HepG2 (cell line): Measurements from ENCODE around the gene TXNIP. TPM values are rescaled to one million over a fixed set of nuclear protein-coding genes. Genes with fewer than 3 reads are reported as not detected.

ENCODE experiments used
- ATAC-seq: fragments of 200-7000 bp; cut with Tn5 transposase; 3 replicates; pipeline ENCODE4 v1.9.1; 2020; ENCODE audit warnings: mild to moderate bottlenecking, moderate library complexity
- BruUV-seq: library from RNA; stranded (reverse); fragments of 400-500 nt; replicated peaks from 2 replicates; lab custom pipeline; 2021; lab: Mats Ljungman, UMichigan
- CTCF ChIA-PET: fragments of 300-600 bp; formaldehyde crosslinking; extraction: SDS; loops from one replicate; lab custom pipeline; 2021; ENCODE audit warnings: low total read pairs, inconsistent platforms, low intra/inter-chr PET ratio; lab: Yijun Ruan, JAX
- POLR2A ChIA-PET: fragments of 350-600 bp; sonication (Branson Sonifier 250); formaldehyde crosslinking; loops from one replicate; lab custom pipeline; 2020; ENCODE audit warnings: antibody characterized with exemption, inconsistent platforms; lab: Yijun Ruan, JAX
- DNase-seq: peaks from one replicate; pipeline ENCODE4 v3.0.0-alpha.2; 2015; ENCODE audit warnings: low spot score
- FAIRE-seq: peaks from 3 replicates; lab custom pipeline; 2011; peaks lifted over from hg19 to GRCh38; lab: Jason Lieb, UNC
- H2AFZ ChIP-seq: one replicate; pipeline ENCODE4 v1.6.1; 2011; ENCODE audit warnings: low read length, inconsistent platforms
- H3K27ac ChIP-seq: fragments of 300-600 bp; 3 replicates; pipeline ENCODE4 v1.8.0; 2011; ENCODE audit warnings: mixed run types, mild to moderate bottlenecking, mixed read lengths, low read length, inconsistent platforms; ENCODE audit not compliant: insufficient read depth; ENCODE audit errors: extremely low read length
- H3K27me3 ChIP-seq, 2 experiments: fragments of 200-600 bp in 1 of 2; 2 replicates in 1 of 2; 3 replicates in 1 of 2; pipeline versions ENCODE4 v1.6.0 to v1.8.0; 2011; ENCODE audit warnings: low read length in 2 of 2, mild to moderate bottlenecking in 2 of 2, moderate library complexity in 2 of 2, inconsistent platforms in 1 of 2; ENCODE audit not compliant: insufficient read depth in 2 of 2, control insufficient read depth in 1 of 2
- H3K36me3 ChIP-seq, 2 experiments: fragments of 200-600 bp in 1 of 2; replicated peaks in 1 of 2; 2 replicates in 1 of 2; 3 replicates in 1 of 2; pipeline versions ENCODE4 v1.5.1 to v1.8.0; 2011; ENCODE audit warnings: low read length in 2 of 2, inconsistent platforms in 1 of 2; ENCODE audit not compliant: insufficient read depth in 2 of 2, control insufficient read depth in 1 of 2
- H3K4me1 ChIP-seq: 2 replicates; pipeline ENCODE4 v1.5.1; 2012; ENCODE audit warnings: low read length, inconsistent platforms; ENCODE audit not compliant: insufficient read depth
- H3K4me2 ChIP-seq: 2 replicates; pipeline ENCODE4 v1.6.0; 2011; ENCODE audit warnings: low read depth, low read length, inconsistent platforms
- H3K4me3 ChIP-seq, 3 experiments: fragments of 200-600 bp in 1 of 3; sonication (generic), shearing (Covaris generic) in 1 of 3; replicated peaks in 1 of 3; 2 replicates each; pipeline ENCODE4 v1.5.1; 2011 to 2016; ENCODE audit warnings: low read length in 3 of 3, inconsistent platforms in 2 of 3, low read depth in 2 of 3, mild to moderate bottlenecking in 2 of 3, control low read depth in 1 of 3, mixed read lengths in 1 of 3; ENCODE audit not compliant: insufficient read depth in 1 of 3
- H3K79me2 ChIP-seq: one replicate; pipeline ENCODE4 v1.6.1; 2011; ENCODE audit warnings: low read length, inconsistent platforms; ENCODE audit not compliant: insufficient read depth
- H3K9ac ChIP-seq: 2 replicates; pipeline ENCODE4 v1.6.0; 2011; ENCODE audit warnings: mild to moderate bottlenecking, low read depth, low read length, inconsistent platforms; ENCODE audit not compliant: insufficient read depth
- H3K9me3 ChIP-seq: 2 replicates; pipeline ENCODE4 v1.5.1; 2012; ENCODE audit warnings: mild to moderate bottlenecking, low read length
- H4K20me1 ChIP-seq: 2 replicates; pipeline ENCODE4 v1.6.0; 2011; ENCODE audit warnings: inconsistent platforms, mild to moderate bottlenecking, low read length, moderate library complexity; ENCODE audit not compliant: insufficient read depth
- FOXO1 ChIP-seq: sonication (generic); formaldehyde crosslinking; IDR thresholded peaks from 2 replicates; pipeline ENCODE4 v1.4.0; 2020; ENCODE audit warnings: missing genetic modification reagents
- HOXA3 ChIP-seq: sonication (generic); formaldehyde crosslinking; IDR thresholded peaks from 2 replicates; pipeline ENCODE4 v1.5.0; 2020; ENCODE audit warnings: missing genetic modification reagents
- ZNF44 ChIP-seq: sonication (generic); formaldehyde crosslinking; IDR thresholded peaks from 2 replicates; pipeline ENCODE4 v1.5.1; 2020; ENCODE audit warnings: mild to moderate bottlenecking, missing genetic modification reagents
- WGBS: methylation state at CpG from one replicate; pipeline ENCODE4 v1.1.6; 2017; ENCODE audit warnings: low lambda C conversion rate; 5-methylcytosine and 5-hydroxymethylcytosine counted together
- in situ Hi-C: cut with HindIII; loops from 2 replicates; pipeline ENCODE4 v1.10.0; 2017; ENCODE audit warnings: low pct_unique_long_range_greater_than_20kb; ENCODE audit not compliant: extremely low pct_ligation_motif_present
- intact Hi-C: fragments of 100-400 bp; cut with micrococcal nuclease; formaldehyde crosslinking; loops from one replicate; pipeline ENCODE4 v1.10.0; 2022; ENCODE audit not compliant: unreplicated experiment
- polyA plus RNA-seq, 8 experiments: library from polyadenylated mRNA; depleted of rRNA in 3 of 8; stranded (reverse) in 7 of 8; unstranded in 1 of 8; fragments of >200 nt; fragmentation: Illumina TruSeq in 4 of 8; extraction: Trizol in 4 of 8; gene quantifications; 2 replicates each; pipeline versions ENCODE4 v1.2.1 to v1.2.3, GENCODE V29; 2011 to 2016; ENCODE audit warnings: low read depth in 4 of 8, missing spikeins in 1 of 8, mixed read lengths in 1 of 8; ENCODE audit not compliant: insufficient read depth in 1 of 8
- total RNA-seq, 5 experiments: library from RNA; depleted of rRNA; stranded (reverse); fragments of >200 nt; fragmentation: Illumina TruSeq; extraction: Trizol; gene quantifications; 2 replicates each; pipeline ENCODE4 v1.2.3, GENCODE V29; 2016; ENCODE audit warnings: low read depth in 1 of 5
- TF ChIP-seq, protein P1 (sequence below): sonication (generic); formaldehyde crosslinking; IDR thresholded peaks from 2 replicates; pipeline ENCODE4 v1.9.0; 2022; ENCODE audit warnings: missing genetic modification reagents, mild to moderate bottlenecking, borderline replicate concordance
- TF ChIP-seq, protein P2 (sequence below): sonication (generic); formaldehyde crosslinking; IDR thresholded peaks from 2 replicates; pipeline ENCODE4 v1.8.1; 2023; ENCODE audit warnings: mild to moderate bottlenecking, missing genetic modification reagents

The TXNIP gene
- total and polyA plus RNA-seq, 2 of the 13 experiments (the other 11 are each of a cell fraction or from before 2014, with no cell fraction given): 24.4 to 237 TPM

DNA sequence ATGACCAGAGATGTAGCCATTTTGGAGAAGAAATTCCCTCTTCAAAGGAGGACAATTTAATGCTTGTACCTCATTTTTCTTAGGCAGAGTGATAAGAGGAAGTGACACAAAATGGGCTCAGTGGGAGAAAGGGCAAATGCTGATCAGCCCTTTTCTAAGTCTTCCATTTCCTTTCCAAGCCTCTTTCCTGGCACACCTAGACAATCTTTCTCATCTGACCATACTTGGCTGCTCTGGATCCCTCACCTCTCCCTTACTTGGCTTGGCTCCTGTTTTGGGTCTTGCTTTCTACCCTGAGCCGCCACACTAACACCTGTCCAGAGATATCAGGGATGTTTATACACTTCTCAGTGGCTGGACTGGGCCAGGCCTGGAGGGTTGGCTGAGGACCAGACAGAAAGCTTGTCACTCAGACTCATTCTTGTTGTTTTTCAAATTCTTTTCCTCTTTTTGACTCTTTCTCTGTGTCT is 13.1 kb downstream of the TXNIP start:
- Histone ChIP-seq H3K27ac (no peak overlapping the region), H3K9ac (no peak overlapping the region)
- TF ChIP-seq ZNF44 (CRISPR knock-in tag) (no peak), FOXO1 (no peak), HOXA3 (CRISPR knock-in tag) (no peak)
- TF ChIP-seq, protein P1, sequence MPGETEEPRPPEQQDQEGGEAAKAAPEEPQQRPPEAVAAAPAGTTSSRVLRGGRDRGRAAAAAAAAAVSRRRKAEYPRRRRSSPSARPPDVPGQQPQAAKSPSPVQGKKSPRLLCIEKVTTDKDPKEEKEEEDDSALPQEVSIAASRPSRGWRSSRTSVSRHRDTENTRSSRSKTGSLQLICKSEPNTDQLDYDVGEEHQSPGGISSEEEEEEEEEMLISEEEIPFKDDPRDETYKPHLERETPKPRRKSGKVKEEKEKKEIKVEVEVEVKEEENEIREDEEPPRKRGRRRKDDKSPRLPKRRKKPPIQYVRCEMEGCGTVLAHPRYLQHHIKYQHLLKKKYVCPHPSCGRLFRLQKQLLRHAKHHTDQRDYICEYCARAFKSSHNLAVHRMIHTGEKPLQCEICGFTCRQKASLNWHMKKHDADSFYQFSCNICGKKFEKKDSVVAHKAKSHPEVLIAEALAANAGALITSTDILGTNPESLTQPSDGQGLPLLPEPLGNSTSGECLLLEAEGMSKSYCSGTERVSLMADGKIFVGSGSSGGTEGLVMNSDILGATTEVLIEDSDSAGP (CRISPR knock-in tag): no peak
- TF ChIP-seq, protein P2, sequence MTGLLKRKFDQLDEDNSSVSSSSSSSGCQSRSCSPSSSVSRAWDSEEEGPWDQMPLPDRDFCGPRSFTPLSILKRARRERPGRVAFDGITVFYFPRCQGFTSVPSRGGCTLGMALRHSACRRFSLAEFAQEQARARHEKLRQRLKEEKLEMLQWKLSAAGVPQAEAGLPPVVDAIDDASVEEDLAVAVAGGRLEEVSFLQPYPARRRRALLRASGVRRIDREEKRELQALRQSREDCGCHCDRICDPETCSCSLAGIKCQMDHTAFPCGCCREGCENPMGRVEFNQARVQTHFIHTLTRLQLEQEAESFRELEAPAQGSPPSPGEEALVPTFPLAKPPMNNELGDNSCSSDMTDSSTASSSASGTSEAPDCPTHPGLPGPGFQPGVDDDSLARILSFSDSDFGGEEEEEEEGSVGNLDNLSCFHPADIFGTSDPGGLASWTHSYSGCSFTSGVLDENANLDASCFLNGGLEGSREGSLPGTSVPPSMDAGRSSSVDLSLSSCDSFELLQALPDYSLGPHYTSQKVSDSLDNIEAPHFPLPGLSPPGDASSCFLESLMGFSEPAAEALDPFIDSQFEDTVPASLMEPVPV (CRISPR knock-in tag): no peak
- TF ChIP-seq, all 625 proteins: peak for 0
- ChIA-PET CTCF (no interaction called here), POLR2A (interaction anchor here (1.3 kb wide), 1 partner anchor 69 kb away, joined by 4 read pairs; no protein-coding TSS in a partner anchor)
- in situ Hi-C loops (no loop called here), intact Hi-C loops (no loop called here)
- no TSS peak for BruUV-seq
- FAIRE-seq (no peak), DNase-seq (no peak), ATAC-seq (no peak)
- Histone ChIP-seq H3K36me3 (no peaks in the 10 kb centered on the region), H3K4me2 (no peak overlapping the region), H3K27me3 (no peaks in the 10 kb centered on the region), H3K9me3 (no peaks in the 10 kb centered on the region), H4K20me1 (no peaks in the 10 kb centered on the region), H3K4me3 (no peak overlapping the region), H2AFZ (no peak overlapping the region), H3K79me2 (no peaks in the 10 kb centered on the region), H3K4me1 (peaks cover 93% of the 10 kb centered on the region)
- WGBS: 9% methylated on average over 1 of the region's 1 CpG
